Measurements from ENCODE around the gene NPW.

DNA sequence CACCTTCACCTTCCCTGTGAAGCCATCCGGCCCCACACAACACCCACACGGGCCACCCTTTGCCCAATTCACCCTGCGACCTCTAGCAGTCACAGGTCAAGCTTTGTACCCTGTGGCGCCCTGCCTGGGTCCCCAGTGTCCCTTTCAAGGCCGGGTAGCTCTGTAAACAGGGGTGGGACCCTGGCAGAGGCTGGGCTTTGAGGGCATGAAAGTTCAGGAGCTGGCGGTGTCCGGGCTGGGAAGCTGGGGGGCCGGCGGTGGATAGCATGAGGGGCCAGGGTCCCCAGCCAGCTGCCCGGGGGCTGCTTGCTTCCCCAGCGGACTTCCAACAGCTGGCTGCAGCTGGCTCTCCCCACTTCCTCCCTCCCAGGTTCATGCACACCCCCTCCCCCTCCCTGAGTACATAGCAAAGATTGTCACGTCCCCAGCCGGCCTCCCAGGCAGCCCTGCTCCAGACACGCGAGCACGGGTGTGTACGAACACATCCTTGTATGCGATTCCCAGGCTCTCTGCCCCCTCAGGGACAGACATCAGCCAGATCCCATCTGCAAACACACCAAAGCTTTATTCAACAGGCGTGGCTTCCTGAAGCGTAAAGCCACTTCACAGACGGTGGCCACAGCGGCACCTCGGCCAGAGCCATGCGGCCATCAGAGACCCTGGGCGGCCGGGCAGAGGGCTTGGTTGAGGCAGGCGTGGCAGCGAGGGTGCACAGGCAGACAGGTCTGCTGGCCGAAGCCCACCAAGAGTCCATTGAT, 19.9 kb downstream of the NPW start:
- no peak for TF ChIP-seq EZH2 (IDR thresholded peaks at IDR 0.05)
- no peak for TF ChIP-seq FOXP2 (optimal IDR thresholded peaks at IDR 0.05; ENCODE audit: control extremely low read depth, extremely low read length, insufficient read depth)
